ENCODE data around the gene FRK.

Gene FRK

DNA sequence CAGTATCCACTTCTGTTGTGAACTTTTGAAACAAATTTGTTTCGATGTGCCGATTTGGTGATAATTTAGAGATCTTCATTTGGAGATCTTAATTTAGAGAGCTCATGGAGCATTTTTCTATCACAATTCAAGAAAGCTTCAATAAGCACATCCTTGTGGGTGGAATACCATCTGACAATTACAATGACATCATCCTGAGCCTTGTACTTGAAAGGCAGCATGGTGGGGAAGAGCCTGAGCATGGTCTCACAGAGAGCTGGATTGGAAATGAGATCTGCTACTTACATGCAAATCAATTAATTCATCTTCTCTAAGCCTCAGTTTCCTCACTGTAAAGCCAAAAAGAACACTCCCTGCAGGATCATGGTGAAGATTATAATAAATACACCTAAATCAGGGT lies 75.9 kb downstream of the FRK start (continued):
- TF ChIP-seq, protein P1, sequence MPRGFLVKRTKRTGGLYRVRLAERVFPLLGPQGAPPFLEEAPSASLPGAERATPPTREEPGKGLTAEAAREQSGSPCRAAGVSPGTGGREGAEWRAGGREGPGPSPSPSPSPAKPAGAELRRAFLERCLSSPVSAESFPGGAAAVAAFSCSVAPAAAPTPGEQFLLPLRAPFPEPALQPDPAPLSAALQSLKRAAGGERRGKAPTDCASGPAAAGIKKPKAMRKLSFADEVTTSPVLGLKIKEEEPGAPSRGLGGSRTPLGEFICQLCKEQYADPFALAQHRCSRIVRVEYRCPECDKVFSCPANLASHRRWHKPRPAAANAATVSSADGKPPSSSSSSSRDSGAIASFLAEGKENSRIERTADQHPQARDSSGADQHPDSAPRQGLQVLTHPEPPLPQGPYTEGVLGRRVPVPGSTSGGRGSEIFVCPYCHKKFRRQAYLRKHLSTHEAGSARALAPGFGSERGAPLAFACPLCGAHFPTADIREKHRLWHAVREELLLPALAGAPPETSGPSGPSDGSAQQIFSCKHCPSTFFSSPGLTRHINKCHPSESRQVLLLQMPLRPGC (tag by site-specific recombination; IDR thresholded peaks at IDR 0.05) = no peak
- TF ChIP-seq ZNF624 (tag by site-specific recombination; IDR thresholded peaks at IDR 0.05) (no peak), MYNN (tag by site-specific recombination; IDR thresholded peaks at IDR 0.05; ENCODE audit: borderline replicate concordance) (no peak)
- TF ChIP-seq, protein P2, sequence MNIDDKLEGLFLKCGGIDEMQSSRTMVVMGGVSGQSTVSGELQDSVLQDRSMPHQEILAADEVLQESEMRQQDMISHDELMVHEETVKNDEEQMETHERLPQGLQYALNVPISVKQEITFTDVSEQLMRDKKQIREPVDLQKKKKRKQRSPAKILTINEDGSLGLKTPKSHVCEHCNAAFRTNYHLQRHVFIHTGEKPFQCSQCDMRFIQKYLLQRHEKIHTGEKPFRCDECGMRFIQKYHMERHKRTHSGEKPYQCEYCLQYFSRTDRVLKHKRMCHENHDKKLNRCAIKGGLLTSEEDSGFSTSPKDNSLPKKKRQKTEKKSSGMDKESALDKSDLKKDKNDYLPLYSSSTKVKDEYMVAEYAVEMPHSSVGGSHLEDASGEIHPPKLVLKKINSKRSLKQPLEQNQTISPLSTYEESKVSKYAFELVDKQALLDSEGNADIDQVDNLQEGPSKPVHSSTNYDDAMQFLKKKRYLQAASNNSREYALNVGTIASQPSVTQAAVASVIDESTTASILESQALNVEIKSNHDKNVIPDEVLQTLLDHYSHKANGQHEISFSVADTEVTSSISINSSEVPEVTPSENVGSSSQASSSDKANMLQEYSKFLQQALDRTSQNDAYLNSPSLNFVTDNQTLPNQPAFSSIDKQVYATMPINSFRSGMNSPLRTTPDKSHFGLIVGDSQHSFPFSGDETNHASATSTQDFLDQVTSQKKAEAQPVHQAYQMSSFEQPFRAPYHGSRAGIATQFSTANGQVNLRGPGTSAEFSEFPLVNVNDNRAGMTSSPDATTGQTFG (tag by site-specific recombination; IDR thresholded peaks at IDR 0.05; ENCODE audit: borderline replicate concordance) = no peak
- TF ChIP-seq, protein P3, sequence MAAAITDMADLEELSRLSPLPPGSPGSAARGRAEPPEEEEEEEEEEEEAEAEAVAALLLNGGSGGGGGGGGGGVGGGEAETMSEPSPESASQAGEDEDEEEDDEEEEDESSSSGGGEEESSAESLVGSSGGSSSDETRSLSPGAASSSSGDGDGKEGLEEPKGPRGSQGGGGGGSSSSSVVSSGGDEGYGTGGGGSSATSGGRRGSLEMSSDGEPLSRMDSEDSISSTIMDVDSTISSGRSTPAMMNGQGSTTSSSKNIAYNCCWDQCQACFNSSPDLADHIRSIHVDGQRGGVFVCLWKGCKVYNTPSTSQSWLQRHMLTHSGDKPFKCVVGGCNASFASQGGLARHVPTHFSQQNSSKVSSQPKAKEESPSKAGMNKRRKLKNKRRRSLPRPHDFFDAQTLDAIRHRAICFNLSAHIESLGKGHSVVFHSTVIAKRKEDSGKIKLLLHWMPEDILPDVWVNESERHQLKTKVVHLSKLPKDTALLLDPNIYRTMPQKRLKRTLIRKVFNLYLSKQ (tag by site-specific recombination; IDR thresholded peaks at IDR 0.05; ENCODE audit: borderline replicate concordance) = no peak

DNA sequence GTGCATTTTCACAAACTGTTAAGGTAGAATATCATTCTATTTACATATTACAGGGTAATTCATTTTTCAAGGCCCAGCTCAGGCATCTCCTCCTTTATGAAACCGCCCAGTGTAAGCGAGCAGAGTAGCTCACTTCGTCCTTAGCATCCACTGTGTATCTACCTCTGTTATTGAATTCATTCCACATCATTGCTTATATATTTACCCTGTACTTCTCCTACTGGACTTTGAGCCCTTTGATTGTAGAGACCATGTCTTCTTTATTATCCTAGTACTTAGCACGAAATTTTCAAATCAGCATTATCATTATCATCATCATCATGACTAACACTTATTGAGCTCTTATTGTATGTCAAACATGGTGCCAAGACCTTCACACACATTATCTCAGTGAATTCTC lies 76.7 kb downstream of the FRK start:
- H3K4me1 ChIP-seq (ENCODE audit: control insufficient read depth, insufficient read depth, low read length) = no peaks in the 10 kb centered on the region
- H3K9me3 ChIP-seq (ENCODE audit: control insufficient read depth, insufficient read depth, low read depth, low read length) = no peaks in the 10 kb centered on the region
- no peak overlapping the region for H3K4me3 ChIP-seq (ENCODE audit: low read depth, low read length)
- CTCF ChIA-PET = interaction anchor here (0.5 to 1.9 kb wide), 4 partner anchors 62 to 354 kb away, joined by 3 to 4 read pairs (median 4); no protein-coding TSS in a partner anchor
- H3K36me3 ChIP-seq (ENCODE audit: control insufficient read depth in 2 of 2, insufficient read depth in 1 of 2, low read length in 2 of 2) = no peaks in the 10 kb centered on the region
- TF ChIP-seq, protein P4, sequence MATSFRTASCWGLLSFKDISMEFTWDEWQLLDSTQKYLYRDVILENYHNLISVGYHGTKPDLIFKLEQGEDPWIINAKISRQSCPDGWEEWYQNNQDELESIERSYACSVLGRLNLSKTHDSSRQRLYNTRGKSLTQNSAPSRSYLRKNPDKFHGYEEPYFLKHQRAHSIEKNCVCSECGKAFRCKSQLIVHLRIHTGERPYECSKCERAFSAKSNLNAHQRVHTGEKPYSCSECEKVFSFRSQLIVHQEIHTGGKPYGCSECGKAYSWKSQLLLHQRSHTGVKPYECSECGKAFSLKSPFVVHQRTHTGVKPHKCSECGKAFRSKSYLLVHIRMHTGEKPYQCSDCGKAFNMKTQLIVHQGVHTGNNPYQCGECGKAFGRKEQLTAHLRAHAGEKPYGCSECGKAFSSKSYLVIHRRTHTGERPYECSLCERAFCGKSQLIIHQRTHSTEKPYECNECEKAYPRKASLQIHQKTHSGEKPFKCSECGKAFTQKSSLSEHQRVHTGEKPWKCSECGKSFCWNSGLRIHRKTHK (tag by site-specific recombination; IDR thresholded peaks at IDR 0.05) = no peak
- no peak for TF ChIP-seq ZNF10 (tag by site-specific recombination; IDR thresholded peaks at IDR 0.05)
- no peak for TF ChIP-seq ZNF433 (tag by site-specific recombination; IDR thresholded peaks at IDR 0.05; ENCODE audit: low read depth)
- TF ChIP-seq ZNF561 (tag by site-specific recombination; IDR thresholded peaks at IDR 0.05; ENCODE audit: borderline replicate concordance) = no peak
- no peak for TF ChIP-seq ZNF391 (tag by site-specific recombination; IDR thresholded peaks at IDR 0.05; ENCODE audit: borderline replicate concordance, low read depth)
- no peak for TF ChIP-seq ZBTB7A (tag by site-specific recombination; IDR thresholded peaks at IDR 0.05; ENCODE audit: low read depth)
- no peak for TF ChIP-seq ZBTB8A (tag by site-specific recombination; IDR thresholded peaks at IDR 0.05)
- TF ChIP-seq MZF1 (tag by site-specific recombination; IDR thresholded peaks at IDR 0.05; ENCODE audit: borderline replicate concordance) = no peak
- no peak for TF ChIP-seq ZNF670 (tag by site-specific recombination; IDR thresholded peaks at IDR 0.05; ENCODE audit: low read depth)
- TF ChIP-seq, protein P5, sequence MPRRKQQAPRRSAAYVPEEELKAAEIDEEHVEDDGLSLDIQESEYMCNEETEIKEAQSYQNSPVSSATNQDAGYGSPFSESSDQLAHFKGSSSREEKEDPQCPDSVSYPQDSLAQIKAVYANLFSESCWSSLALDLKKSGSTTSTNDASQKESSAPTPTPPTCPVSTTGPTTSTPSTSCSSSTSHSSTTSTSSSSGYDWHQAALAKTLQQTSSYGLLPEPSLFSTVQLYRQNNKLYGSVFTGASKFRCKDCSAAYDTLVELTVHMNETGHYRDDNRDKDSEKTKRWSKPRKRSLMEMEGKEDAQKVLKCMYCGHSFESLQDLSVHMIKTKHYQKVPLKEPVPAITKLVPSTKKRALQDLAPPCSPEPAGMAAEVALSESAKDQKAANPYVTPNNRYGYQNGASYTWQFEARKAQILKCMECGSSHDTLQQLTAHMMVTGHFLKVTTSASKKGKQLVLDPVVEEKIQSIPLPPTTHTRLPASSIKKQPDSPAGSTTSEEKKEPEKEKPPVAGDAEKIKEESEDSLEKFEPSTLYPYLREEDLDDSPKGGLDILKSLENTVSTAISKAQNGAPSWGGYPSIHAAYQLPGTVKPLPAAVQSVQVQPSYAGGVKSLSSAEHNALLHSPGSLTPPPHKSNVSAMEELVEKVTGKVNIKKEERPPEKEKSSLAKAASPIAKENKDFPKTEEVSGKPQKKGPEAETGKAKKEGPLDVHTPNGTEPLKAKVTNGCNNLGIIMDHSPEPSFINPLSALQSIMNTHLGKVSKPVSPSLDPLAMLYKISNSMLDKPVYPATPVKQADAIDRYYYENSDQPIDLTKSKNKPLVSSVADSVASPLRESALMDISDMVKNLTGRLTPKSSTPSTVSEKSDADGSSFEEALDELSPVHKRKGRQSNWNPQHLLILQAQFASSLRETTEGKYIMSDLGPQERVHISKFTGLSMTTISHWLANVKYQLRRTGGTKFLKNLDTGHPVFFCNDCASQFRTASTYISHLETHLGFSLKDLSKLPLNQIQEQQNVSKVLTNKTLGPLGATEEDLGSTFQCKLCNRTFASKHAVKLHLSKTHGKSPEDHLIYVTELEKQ (tag by site-specific recombination; IDR thresholded peaks at IDR 0.05; ENCODE audit: borderline replicate concordance) = no peak
- TF ChIP-seq, protein P6, sequence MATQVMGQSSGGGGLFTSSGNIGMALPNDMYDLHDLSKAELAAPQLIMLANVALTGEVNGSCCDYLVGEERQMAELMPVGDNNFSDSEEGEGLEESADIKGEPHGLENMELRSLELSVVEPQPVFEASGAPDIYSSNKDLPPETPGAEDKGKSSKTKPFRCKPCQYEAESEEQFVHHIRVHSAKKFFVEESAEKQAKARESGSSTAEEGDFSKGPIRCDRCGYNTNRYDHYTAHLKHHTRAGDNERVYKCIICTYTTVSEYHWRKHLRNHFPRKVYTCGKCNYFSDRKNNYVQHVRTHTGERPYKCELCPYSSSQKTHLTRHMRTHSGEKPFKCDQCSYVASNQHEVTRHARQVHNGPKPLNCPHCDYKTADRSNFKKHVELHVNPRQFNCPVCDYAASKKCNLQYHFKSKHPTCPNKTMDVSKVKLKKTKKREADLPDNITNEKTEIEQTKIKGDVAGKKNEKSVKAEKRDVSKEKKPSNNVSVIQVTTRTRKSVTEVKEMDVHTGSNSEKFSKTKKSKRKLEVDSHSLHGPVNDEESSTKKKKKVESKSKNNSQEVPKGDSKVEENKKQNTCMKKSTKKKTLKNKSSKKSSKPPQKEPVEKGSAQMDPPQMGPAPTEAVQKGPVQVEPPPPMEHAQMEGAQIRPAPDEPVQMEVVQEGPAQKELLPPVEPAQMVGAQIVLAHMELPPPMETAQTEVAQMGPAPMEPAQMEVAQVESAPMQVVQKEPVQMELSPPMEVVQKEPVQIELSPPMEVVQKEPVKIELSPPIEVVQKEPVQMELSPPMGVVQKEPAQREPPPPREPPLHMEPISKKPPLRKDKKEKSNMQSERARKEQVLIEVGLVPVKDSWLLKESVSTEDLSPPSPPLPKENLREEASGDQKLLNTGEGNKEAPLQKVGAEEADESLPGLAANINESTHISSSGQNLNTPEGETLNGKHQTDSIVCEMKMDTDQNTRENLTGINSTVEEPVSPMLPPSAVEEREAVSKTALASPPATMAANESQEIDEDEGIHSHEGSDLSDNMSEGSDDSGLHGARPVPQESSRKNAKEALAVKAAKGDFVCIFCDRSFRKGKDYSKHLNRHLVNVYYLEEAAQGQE (tag by site-specific recombination; IDR thresholded peaks at IDR 0.05) = no peak
- TF ChIP-seq SETDB1 (IDR thresholded peaks at IDR 0.05; ENCODE audit: insufficient read length, low read length) = no peak
- POLR2A ChIA-PET = no interaction called here
- no peak overlapping the region for H3K27ac ChIP-seq (ENCODE audit: extremely low read depth, low read depth, low read length)

All from HEK293 (cell line).